ENCODE measurements around the gene CBX2. TPM values are rescaled to one million over a fixed set of nuclear protein-coding genes. Genes with fewer than 3 reads are reported as not detected.

The CBX2 gene
- total and polyA plus RNA-seq, 4 donors, result 1.4 to 13.5 (median 3.0) TPM

DNA sequence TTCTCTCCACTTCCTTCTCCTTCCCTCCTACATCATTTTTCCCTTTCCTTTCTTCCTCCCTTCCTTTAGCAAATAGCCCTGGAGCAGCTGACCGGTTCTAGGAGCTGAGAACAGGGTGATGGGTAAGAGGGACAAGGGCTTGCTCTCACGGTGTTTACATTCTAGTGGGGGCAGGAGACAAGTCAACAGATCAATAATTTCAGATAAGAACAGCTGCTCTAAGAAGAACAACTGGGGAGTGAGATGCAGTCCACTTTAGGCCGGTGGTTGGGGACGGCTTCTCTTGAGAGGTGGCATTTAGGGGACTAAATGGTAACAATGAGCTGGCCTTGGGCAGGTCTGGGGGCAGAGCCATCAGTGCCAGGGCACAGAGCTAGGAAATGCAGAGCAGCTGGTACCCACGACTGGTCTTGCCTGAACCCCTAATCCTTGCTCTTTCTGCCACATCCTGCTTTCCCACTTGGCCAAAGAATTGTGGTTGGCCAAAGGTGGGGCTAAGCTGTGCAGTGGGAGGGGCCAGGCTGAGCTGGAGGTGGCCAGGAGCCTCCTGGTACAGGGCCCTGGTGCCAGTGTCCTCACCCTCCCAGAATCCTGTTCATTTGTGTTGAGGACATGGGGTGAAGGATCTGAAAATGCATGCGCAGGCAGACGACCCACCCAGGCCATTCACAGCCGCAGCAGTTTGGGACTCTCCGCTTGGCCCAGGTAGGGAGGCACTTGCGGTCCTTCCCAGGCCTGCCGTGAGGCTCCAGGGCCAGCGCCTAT lies 43.6 kb downstream of the CBX2 start:
- H3K4me1 ChIP-seq (ENCODE audit: control insufficient read depth in 5 of 5, insufficient read depth in 5 of 5, low read length in 5 of 5), result peaks cover 0 to 9% (median 4%) of the 10 kb centered on the region in 5 donors
- H3K27me3 ChIP-seq (ENCODE audit: control insufficient read depth in 3 of 3, insufficient read depth in 3 of 3, low read length in 2 of 3), result peaks cover 0 to 11% (median 9%) of the 10 kb centered on the region in 3 donors
- TF ChIP-seq, protein P1, sequence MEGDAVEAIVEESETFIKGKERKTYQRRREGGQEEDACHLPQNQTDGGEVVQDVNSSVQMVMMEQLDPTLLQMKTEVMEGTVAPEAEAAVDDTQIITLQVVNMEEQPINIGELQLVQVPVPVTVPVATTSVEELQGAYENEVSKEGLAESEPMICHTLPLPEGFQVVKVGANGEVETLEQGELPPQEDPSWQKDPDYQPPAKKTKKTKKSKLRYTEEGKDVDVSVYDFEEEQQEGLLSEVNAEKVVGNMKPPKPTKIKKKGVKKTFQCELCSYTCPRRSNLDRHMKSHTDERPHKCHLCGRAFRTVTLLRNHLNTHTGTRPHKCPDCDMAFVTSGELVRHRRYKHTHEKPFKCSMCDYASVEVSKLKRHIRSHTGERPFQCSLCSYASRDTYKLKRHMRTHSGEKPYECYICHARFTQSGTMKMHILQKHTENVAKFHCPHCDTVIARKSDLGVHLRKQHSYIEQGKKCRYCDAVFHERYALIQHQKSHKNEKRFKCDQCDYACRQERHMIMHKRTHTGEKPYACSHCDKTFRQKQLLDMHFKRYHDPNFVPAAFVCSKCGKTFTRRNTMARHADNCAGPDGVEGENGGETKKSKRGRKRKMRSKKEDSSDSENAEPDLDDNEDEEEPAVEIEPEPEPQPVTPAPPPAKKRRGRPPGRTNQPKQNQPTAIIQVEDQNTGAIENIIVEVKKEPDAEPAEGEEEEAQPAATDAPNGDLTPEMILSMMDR (IDR thresholded peaks at IDR 0.05; ENCODE audit: control extremely low read depth, extremely low read depth), result no peak
- ATAC-seq (ENCODE audit: insufficient read depth, low FRiP score), result no peak
- DNase-seq, result no peak
- 86 to 91% methylated on average over 12 of the region's 12 CpGs for WGBS, 2 donors
- H3K9ac ChIP-seq (ENCODE audit: insufficient read depth in 1 of 2, low read length in 2 of 2), result no peak overlapping the region
- no peak overlapping the region for H3K27ac ChIP-seq (ENCODE audit: low read depth in 1 of 2, low read length in 1 of 2)
- H3K4me3 ChIP-seq, result no peak overlapping the region
- no peaks in the 10 kb centered on the region for H3K36me3 ChIP-seq (ENCODE audit: control insufficient read depth in 4 of 4, insufficient read depth in 4 of 4, low read length in 4 of 4)
- H3K9me3 ChIP-seq (ENCODE audit: control insufficient read depth in 4 of 4, insufficient read depth in 3 of 4, low read length in 3 of 4), result no peaks in the 10 kb centered on the region

DNA sequence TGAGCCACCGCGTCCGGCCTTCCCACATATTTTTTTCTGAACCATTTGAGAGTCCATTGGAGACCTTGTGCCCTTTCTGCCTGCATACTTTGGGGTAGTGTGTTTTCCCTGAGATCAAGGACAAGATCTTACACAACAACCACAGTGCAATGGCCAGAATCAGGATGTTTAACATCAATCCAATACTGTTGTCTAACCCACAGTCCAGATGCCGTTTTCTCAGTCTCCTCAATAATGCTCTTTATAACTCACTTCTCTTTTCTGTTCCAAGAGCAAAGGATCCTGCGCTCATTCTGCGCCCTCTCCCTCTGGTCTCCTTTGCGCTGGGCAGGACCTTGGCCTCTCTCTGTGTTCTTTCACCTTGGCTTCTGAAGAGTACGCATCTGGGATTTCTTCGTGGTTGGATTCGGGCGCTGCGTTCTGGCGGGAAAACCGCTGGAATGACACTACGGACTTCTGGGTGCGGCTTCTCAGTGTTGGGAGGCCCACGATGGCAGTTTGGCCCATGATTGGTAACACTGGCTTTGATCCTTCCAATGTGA lies 44.7 kb downstream of the CBX2 start:
- Histone ChIP-seq H3K4me3 (no peak overlapping the region), H3K9ac (ENCODE audit: insufficient read depth in 1 of 2, low read length in 2 of 2) (no peak overlapping the region), H3K9me3 (ENCODE audit: control insufficient read depth in 4 of 4, insufficient read depth in 3 of 4, low read length in 3 of 4) (no peaks in the 10 kb centered on the region), H3K27me3 (ENCODE audit: control insufficient read depth in 3 of 3, insufficient read depth in 3 of 3, low read length in 2 of 3) (peaks cover 0 to 2% (median 1%) of the 10 kb centered on the region in 3 donors), H3K27ac (ENCODE audit: low read depth in 1 of 2, low read length in 1 of 2) (no peak overlapping the region), H3K4me1 (ENCODE audit: control insufficient read depth in 5 of 5, insufficient read depth in 5 of 5, low read length in 5 of 5) (peaks cover 0 to 17% (median 8%) of the 10 kb centered on the region in 5 donors), H3K36me3 (ENCODE audit: control insufficient read depth in 4 of 4, insufficient read depth in 4 of 4, low read length in 4 of 4) (no peaks in the 10 kb centered on the region)
- TF ChIP-seq, protein P1 (IDR thresholded peaks at IDR 0.05; ENCODE audit: control extremely low read depth, extremely low read depth), result no peak
- DNase-seq (no peak), ATAC-seq (ENCODE audit: insufficient read depth, low FRiP score) (no peak)
- 94 to 95% methylated on average over 17 of the region's 17 CpGs for WGBS, 2 donors

DNA sequence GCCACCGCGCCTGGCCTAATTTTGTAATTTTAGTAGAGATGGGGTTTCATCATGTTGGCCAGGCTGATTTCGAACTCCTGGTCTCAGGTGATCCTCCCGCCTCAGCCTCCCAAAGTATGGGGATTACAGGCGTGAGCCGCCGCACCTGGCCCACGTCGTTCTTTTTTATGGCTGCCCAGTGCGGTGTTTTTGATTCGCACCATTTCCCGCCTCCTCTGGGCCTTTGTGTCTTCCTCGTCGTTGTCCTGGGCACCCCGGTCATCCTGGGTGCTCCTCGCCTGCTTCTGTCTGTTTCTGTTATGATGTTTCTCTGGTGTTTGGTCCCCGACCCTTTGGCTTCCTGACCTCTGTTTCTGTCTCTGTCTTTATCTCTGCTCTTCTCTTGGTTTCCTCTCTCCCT lies 46.3 kb downstream of the CBX2 start:
- WGBS, 2 donors, result 98% methylated on average over 17 of the region's 17 CpGs
- TF ChIP-seq, protein P1 (IDR thresholded peaks at IDR 0.05; ENCODE audit: control extremely low read depth, extremely low read depth), result no peak
- DNase-seq (no peak), ATAC-seq (ENCODE audit: insufficient read depth, low FRiP score) (no peak)
- H3K27ac ChIP-seq (ENCODE audit: low read depth in 1 of 2, low read length in 1 of 2), result no peak overlapping the region
- H3K4me1 ChIP-seq (ENCODE audit: control insufficient read depth in 5 of 5, insufficient read depth in 5 of 5, low read length in 5 of 5), result peaks cover 0 to 25% (median 11%) of the 10 kb centered on the region in 5 donors
- H3K4me3 ChIP-seq, result no peak overlapping the region
- no peaks in the 10 kb centered on the region for H3K9me3 ChIP-seq (ENCODE audit: control insufficient read depth in 4 of 4, insufficient read depth in 3 of 4, low read length in 3 of 4)
- no peaks in the 10 kb centered on the region for H3K27me3 ChIP-seq (ENCODE audit: control insufficient read depth in 3 of 3, insufficient read depth in 3 of 3, low read length in 2 of 3)
- H3K36me3 ChIP-seq (ENCODE audit: control insufficient read depth in 4 of 4, insufficient read depth in 4 of 4, low read length in 4 of 4), result no peaks in the 10 kb centered on the region
- H3K9ac ChIP-seq (ENCODE audit: insufficient read depth in 1 of 2, low read length in 2 of 2), result no peak overlapping the region

Data from lung (tissue), 12 donors.